Adrenal gland (tissue), 5 donors: ENCODE measurements around the gene NACC2.

Experiments used
- CTCF ChIP-seq, 6 experiments: fragments of 450-650 bp in 4 of 6; fragments of 200-600 bp in 2 of 6; sonication (generic) in 1 of 6; IDR thresholded peaks; 1 replicate in 5 of 6; 2 replicates in 1 of 6; pipeline versions ENCODE4 v1.5.1 to v1.8.0; 2016 to 2021; ENCODE audit warnings: antibody characterized with exemption in 6 of 6, mild to moderate bottlenecking in 2 of 6, moderate library complexity in 1 of 6
- POLR2A ChIP-seq, 2 donors: fragments of 450-650 bp; IDR thresholded peaks; one replicate each; pipeline ENCODE4 v1.6.1; 2017; ENCODE audit warnings: antibody characterized with exemption in 2 of 2, mild to moderate bottlenecking in 2 of 2, moderate library complexity in 1 of 2
- donor health status: DM: no; HTN: no; CAD: no.

- TF ChIP-seq CTCF (IDR thresholded peaks at IDR 0.05) (no peak), POLR2A (IDR thresholded peaks at IDR 0.05) (no peak)
These were observed 121.5 kb downstream of the NACC2 start for GRCh38 chr9:135973277-135974219.
